GM21619 (cell line): ENCODE data around the gene ATP10B.

Experiments
- ATAC-seq: cut with Tn5 transposase; IDR thresholded peaks from one replicate; pipeline ENCODE4 v1.9.1; 2021; ENCODE audit not compliant: unreplicated experiment

Gene ATP10B

GRCh38 chr5:160643616-160644240, 208.3 kb downstream of the ATP10B start:
- no peak for ATAC-seq

GRCh38 chr5:160641405-160641804, 210.6 kb downstream of the ATP10B start:
- peak; percentile 55 for ATAC-seq

GRCh38 chr5:160640406-160640805, 211.6 kb downstream of the ATP10B start:
- ATAC-seq = no peak

- ATAC-seq = no peak
Measured at GRCh38 chr5:160638161-160638742, 213.8 kb downstream of the ATP10B start.

GRCh38 chr5:160637357-160638090, 214.5 kb downstream of the ATP10B start:
- ATAC-seq = no peak

- ATAC-seq = no peak
Measured at GRCh38 chr5:160635663-160636062, 216.3 kb downstream of the ATP10B start.

GRCh38 chr5:160635046-160635445, 217.0 kb downstream of the ATP10B start:
- ATAC-seq = no peak

GRCh38 chr5:160629003-160629402, 223.0 kb downstream of the ATP10B start:
- no peak for ATAC-seq

- no peak for ATAC-seq
Measured at GRCh38 chr5:160628619-160628968, 223.4 kb downstream of the ATP10B start.

GRCh38 chr5:160627921-160628618, 223.9 kb downstream of the ATP10B start:
- ATAC-seq = no peak

GRCh38 chr5:160626322-160626721, 225.7 kb downstream of the ATP10B start:
- ATAC-seq = no peak

GRCh38 chr5:160621526-160621925, 230.5 kb downstream of the ATP10B start:
- ATAC-seq = no peak

- ATAC-seq = no peak
Measured at GRCh38 chr5:160620401-160620800, 231.6 kb downstream of the ATP10B start.

GRCh38 chr5:160619381-160619780, 232.6 kb downstream of the ATP10B start:
- no peak for ATAC-seq

- ATAC-seq = no peak
Measured at GRCh38 chr5:160618286-160618685, 233.7 kb downstream of the ATP10B start.

- no peak for ATAC-seq
Measured at GRCh38 chr5:160616712-160617497, 235.1 kb downstream of the ATP10B start.

GRCh38 chr5:160614136-160614535, 237.9 kb downstream of the ATP10B start:
- no peak for ATAC-seq

- no peak for ATAC-seq
Measured at GRCh38 chr5:160605266-160605665, 246.7 kb downstream of the ATP10B start.

- no peak for ATAC-seq
Measured at GRCh38 chr5:160604484-160604883, 247.5 kb downstream of the ATP10B start.

- ATAC-seq = no peak
Measured at GRCh38 chr5:160602744-160603143, 249.3 kb downstream of the ATP10B start.

- no peak for ATAC-seq
Measured at GRCh38 chr5:160601046-160601445, 251.0 kb downstream of the ATP10B start.
